Fibroblast of lung (primary cell): ENCODE data around the gene OIT3. TPM values are rescaled to one million over a fixed set of nuclear protein-coding genes. Genes with fewer than 3 reads are reported as not detected.

Experiments used
- DNase-seq, 2 donors: peaks; one replicate each; pipeline versions ENCODE4 v3.0.0 to v3.0.0-alpha.2; 2010; ENCODE audit warnings: low read depth in 2 of 2
- H2AFZ ChIP-seq: 2 replicates; pipeline ENCODE4 v1.5.1; 2012; ENCODE audit warnings: low read length, control low read depth, inconsistent platforms
- H3K27ac ChIP-seq: 2 replicates; pipeline ENCODE4 v1.5.1; 2011; ENCODE audit warnings: low read length, control low read depth; ENCODE audit not compliant: insufficient read depth
- H3K27me3 ChIP-seq: 2 replicates; pipeline ENCODE4 v1.5.1; 2011; ENCODE audit warnings: mild to moderate bottlenecking, low read length; ENCODE audit not compliant: control insufficient read depth, insufficient read depth
- H3K36me3 ChIP-seq: 2 replicates; pipeline ENCODE4 v1.5.1; 2011; ENCODE audit warnings: low read length; ENCODE audit not compliant: control insufficient read depth, insufficient read depth
- H3K4me1 ChIP-seq: 2 replicates; pipeline ENCODE4 v1.5.1; 2011; ENCODE audit warnings: low read length; ENCODE audit not compliant: control insufficient read depth, insufficient read depth; ENCODE audit errors: extremely low read depth
- H3K4me2 ChIP-seq: 2 replicates; pipeline ENCODE4 v1.5.1; 2011; ENCODE audit warnings: low read length, control low read depth; ENCODE audit not compliant: insufficient read depth; ENCODE audit errors: extremely low read depth
- H3K4me3 ChIP-seq, 4 experiments: fragments of 200-600 bp in 1 of 4; sonication (generic) in 1 of 4; replicated peaks in 1 of 4; 2 replicates each; pipeline ENCODE4 v1.5.1; 2011 to 2016; ENCODE audit warnings: low read length in 4 of 4, low read depth in 3 of 4, mild to moderate bottlenecking in 3 of 4, control low read depth in 2 of 4, inconsistent platforms in 1 of 4, mixed read lengths in 1 of 4; ENCODE audit not compliant: insufficient read depth in 1 of 4; ENCODE audit errors: control extremely low read depth in 1 of 4
- H3K79me2 ChIP-seq: 2 replicates; pipeline ENCODE4 v1.5.1; 2012; ENCODE audit warnings: mild to moderate bottlenecking, low read length, inconsistent platforms; ENCODE audit not compliant: control insufficient read depth, insufficient read depth
- H3K9ac ChIP-seq: 2 replicates; pipeline ENCODE4 v1.5.1; 2011; ENCODE audit warnings: mild to moderate bottlenecking, low read length, control low read depth; ENCODE audit not compliant: insufficient read depth
- H3K9me3 ChIP-seq: 2 replicates; pipeline ENCODE4 v1.5.1; 2012; ENCODE audit warnings: low read depth, low read length; ENCODE audit not compliant: control insufficient read depth, insufficient read depth
- H4K20me1 ChIP-seq: 2 replicates; pipeline ENCODE4 v1.5.1; 2011; ENCODE audit warnings: low read length; ENCODE audit not compliant: control insufficient read depth, insufficient read depth; ENCODE audit errors: extremely low read depth
- EZH2 ChIP-seq: IDR thresholded peaks from 2 replicates; pipeline ENCODE4 v1.5.1; 2012; ENCODE audit warnings: low read length, control low read depth, mild to moderate bottlenecking; ENCODE audit errors: missing control alignments
- polyA plus RNA-seq, 2 donors: library from polyadenylated mRNA; depleted of rRNA in 1 of 2; stranded (reverse) in 1 of 2; unstranded in 1 of 2; fragments of >200 nt; gene quantifications; 2 replicates each; pipeline ENCODE4 v1.2.1, GENCODE V29; 2011 to 2012; ENCODE audit warnings: missing spikeins in 1 of 2
- total RNA-seq: library from RNA; depleted of rRNA; stranded (reverse); fragments of >200 nt; gene quantifications from 2 replicates; pipeline ENCODE4 v1.2.1, GENCODE V29; 2014
- TF ChIP-seq, protein P1 (sequence below), 2 donors: IDR thresholded peaks in 1 of 2; conservative IDR thresholded peaks in 1 of 2; 1 replicate in 1 of 2; 2 replicates in 1 of 2; pipeline ENCODE4 v1.5.1; 2011 to 2012; ENCODE audit warnings: low read length in 2 of 2, control low read depth in 1 of 2, inconsistent platforms in 1 of 2, low read depth in 1 of 2, mild to moderate bottlenecking in 1 of 2

OIT3 gene
- total and polyA plus RNA-seq, 2 donors (not counting 1 experiment from before 2014, with no cell fraction given) = under 0.01 to 0.02 TPM

DNA sequence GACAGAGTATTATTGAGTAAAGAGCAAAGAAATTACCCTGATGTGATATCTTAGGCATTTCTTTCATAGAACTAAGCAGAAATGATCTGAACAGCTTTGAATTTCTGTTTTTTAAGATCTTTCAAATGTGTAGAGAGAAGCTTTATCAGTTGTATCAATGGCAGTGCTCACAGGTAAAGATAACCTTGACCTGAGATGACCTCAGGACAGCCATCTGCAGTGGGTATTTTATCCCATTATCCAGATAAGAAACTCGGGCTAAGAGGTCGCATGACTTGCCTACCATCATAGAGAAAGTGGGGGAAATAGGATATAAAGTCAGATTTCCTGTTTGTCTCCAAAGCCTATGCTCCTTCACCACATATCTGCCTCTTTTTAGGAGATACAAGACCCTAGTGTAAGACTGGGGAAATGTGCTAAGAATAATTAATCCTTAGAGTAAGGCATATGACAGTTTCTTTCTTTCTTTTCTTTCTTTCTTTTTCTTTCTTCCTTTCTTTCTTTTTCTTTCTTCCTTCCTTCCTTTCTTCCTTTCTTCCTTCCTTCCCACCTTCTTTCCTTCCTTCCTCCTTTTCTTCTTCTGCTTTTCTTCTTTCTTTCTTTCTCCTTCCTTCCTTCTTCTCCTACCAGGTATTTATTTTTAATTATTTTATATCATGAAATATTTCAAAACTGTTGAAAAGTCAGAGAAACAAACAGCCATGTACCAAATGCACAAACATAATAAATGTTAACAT lies 50.1 kb downstream of the OIT3 start:
- no peak for TF ChIP-seq EZH2
- TF ChIP-seq, protein P1, sequence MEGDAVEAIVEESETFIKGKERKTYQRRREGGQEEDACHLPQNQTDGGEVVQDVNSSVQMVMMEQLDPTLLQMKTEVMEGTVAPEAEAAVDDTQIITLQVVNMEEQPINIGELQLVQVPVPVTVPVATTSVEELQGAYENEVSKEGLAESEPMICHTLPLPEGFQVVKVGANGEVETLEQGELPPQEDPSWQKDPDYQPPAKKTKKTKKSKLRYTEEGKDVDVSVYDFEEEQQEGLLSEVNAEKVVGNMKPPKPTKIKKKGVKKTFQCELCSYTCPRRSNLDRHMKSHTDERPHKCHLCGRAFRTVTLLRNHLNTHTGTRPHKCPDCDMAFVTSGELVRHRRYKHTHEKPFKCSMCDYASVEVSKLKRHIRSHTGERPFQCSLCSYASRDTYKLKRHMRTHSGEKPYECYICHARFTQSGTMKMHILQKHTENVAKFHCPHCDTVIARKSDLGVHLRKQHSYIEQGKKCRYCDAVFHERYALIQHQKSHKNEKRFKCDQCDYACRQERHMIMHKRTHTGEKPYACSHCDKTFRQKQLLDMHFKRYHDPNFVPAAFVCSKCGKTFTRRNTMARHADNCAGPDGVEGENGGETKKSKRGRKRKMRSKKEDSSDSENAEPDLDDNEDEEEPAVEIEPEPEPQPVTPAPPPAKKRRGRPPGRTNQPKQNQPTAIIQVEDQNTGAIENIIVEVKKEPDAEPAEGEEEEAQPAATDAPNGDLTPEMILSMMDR (conservative IDR thresholded peaks at IDR 0.05 in 1 of 2, IDR thresholded peaks at IDR 0.05 in 1 of 2; ENCODE audit: low read depth in 1 of 2, low read length in 2 of 2) = no peak
- no peak for DNase-seq
- H3K9me3 ChIP-seq = no peaks in the 10 kb centered on the region
- no peak overlapping the region for H3K4me2 ChIP-seq
- H3K27ac ChIP-seq = no peak overlapping the region
- no peak overlapping the region for H3K4me3 ChIP-seq
- no peaks in the 10 kb centered on the region for H3K36me3 ChIP-seq
- no peak overlapping the region for H2AFZ ChIP-seq
- no peaks in the 10 kb centered on the region for H4K20me1 ChIP-seq
- peaks cover 8% of the 10 kb centered on the region for H3K27me3 ChIP-seq
- no peaks in the 10 kb centered on the region for H3K79me2 ChIP-seq
- no peak overlapping the region for H3K9ac ChIP-seq
- H3K4me1 ChIP-seq = no peaks in the 10 kb centered on the region

DNA sequence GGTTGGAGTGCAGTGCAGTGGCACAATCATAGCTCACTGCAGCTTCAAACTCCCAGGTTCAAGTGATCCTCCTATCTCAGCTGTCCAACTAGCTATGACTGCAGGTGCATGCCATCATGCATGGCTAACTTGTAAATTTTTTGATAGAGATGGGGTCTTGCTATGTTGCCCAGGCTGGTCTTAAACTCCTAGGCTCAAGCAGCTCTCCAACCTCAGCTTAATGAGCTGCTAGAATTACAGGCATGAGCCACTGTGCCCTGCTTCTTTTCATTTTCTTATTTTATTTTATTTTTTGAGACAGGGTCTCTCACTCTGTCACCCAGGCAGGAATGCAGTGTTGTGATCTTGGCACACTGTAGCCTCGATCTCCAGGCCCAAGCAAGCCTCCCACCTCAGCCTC lies 53.4 kb downstream of the OIT3 start:
- no peak overlapping the region for H3K27ac ChIP-seq
- TF ChIP-seq EZH2 = no peak
- TF ChIP-seq, protein P1 (conservative IDR thresholded peaks at IDR 0.05 in 1 of 2, IDR thresholded peaks at IDR 0.05 in 1 of 2; ENCODE audit: low read depth in 1 of 2, low read length in 2 of 2) = no peak
- no peak overlapping the region for H3K4me2 ChIP-seq
- no peak overlapping the region for H3K4me3 ChIP-seq
- DNase-seq = no peak
- H3K4me1 ChIP-seq = no peaks in the 10 kb centered on the region
- H3K79me2 ChIP-seq = no peaks in the 10 kb centered on the region
- no peaks in the 10 kb centered on the region for H4K20me1 ChIP-seq
- H3K27me3 ChIP-seq = peaks cover 8% of the 10 kb centered on the region
- no peak overlapping the region for H2AFZ ChIP-seq
- no peaks in the 10 kb centered on the region for H3K36me3 ChIP-seq
- H3K9me3 ChIP-seq = no peaks in the 10 kb centered on the region
- H3K9ac ChIP-seq = no peak overlapping the region

DNA sequence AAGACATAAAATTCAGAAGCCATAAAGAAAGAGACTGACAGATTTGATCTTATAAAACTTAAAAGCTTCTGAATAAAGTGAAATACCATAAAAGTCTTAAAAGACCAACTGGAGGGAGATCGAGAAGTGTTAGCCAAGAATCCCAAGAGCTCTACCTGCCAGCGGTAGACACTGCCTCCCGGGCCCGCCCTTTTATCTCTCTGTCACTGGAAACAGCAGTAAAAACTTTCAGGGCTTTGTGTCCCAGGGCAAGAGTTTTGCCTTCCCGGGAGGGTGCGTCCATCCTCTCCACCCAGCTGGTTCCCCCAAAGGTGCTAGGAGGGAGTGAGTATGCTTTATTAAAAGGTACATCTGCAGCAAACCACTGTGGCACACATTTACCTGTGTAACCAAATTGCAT lies 55.2 kb downstream of the OIT3 start:
- Histone ChIP-seq H3K27ac (no peak overlapping the region), H4K20me1 (no peaks in the 10 kb centered on the region), H3K4me2 (no peak overlapping the region), H3K79me2 (no peaks in the 10 kb centered on the region), H3K9ac (no peak overlapping the region), H3K4me3 (no peak overlapping the region), H3K27me3 (peaks cover 12% of the 10 kb centered on the region), H2AFZ (no peak overlapping the region), H3K4me1 (no peaks in the 10 kb centered on the region), H3K9me3 (no peaks in the 10 kb centered on the region), H3K36me3 (no peaks in the 10 kb centered on the region)
- no peak for DNase-seq
- TF ChIP-seq, protein P1 (conservative IDR thresholded peaks at IDR 0.05 in 1 of 2, IDR thresholded peaks at IDR 0.05 in 1 of 2; ENCODE audit: low read depth in 1 of 2, low read length in 2 of 2) = no peak
- no peak for TF ChIP-seq EZH2
